GM12878 (cell line): ENCODE results near the gene SLC12A3. TPM values are rescaled to one million over a fixed set of nuclear protein-coding genes. Genes with fewer than 3 reads are reported as not detected.

Experiments used
- ATAC-seq: fragments of 200-7000 bp; cut with Tn5 transposase; 3 replicates; pipeline ENCODE4 v1.9.1; 2020; ENCODE audit warnings: mild to moderate bottlenecking, moderate library complexity
- BruUV-seq: library from RNA; stranded (reverse); fragments of 400-500 nt; replicated peaks from 2 replicates; lab custom pipeline; 2021; lab: Mats Ljungman, UMichigan
- CTCF ChIA-PET: fragments of 300-600 bp; sonication (Branson Sonifier 250); formaldehyde crosslinking; extraction: SDS; loops from one replicate; lab custom pipeline; 2021; ENCODE audit warnings: inconsistent platforms; lab: Yijun Ruan, JAX
- POLR2A ChIA-PET: fragments of 350-600 bp; formaldehyde crosslinking; extraction: SDS; loops from one replicate; lab custom pipeline; 2021; ENCODE audit warnings: inconsistent platforms; lab: Charles Lee
- RAD21 ChIA-PET: fragments of 300-600 bp; sonication (Branson Sonifier 250); formaldehyde crosslinking; loops from one replicate; lab custom pipeline; 2023; ENCODE audit warnings: antibody characterized with exemption; ENCODE audit not compliant: unreplicated experiment; lab: Charles Lee
- SMC1A ChIA-PET: fragments of 300-600 bp; sonication (Branson Sonifier 250); formaldehyde crosslinking; loops from one replicate; lab custom pipeline; 2023; ENCODE audit not compliant: unreplicated experiment, uncharacterized antibody; lab: Charles Lee
- DNase-seq: peaks from one replicate; pipeline ENCODE4 v3.0.0-alpha.2; 2011; ENCODE audit warnings: low read depth, low spot score
- FAIRE-seq: peaks from 3 replicates; lab custom pipeline; 2011; peaks lifted over from hg19 to GRCh38; lab: Jason Lieb, UNC
- H2AFZ ChIP-seq: 2 replicates; pipeline ENCODE4 v1.6.0; 2011; ENCODE audit warnings: low read depth, low read length, control low read depth; ENCODE audit not compliant: control insufficient read depth
- H3K27ac ChIP-seq: 2 replicates; pipeline ENCODE4 v1.5.1; 2011; ENCODE audit warnings: control low read depth; ENCODE audit not compliant: control insufficient read depth, insufficient read depth
- H3K27me3 ChIP-seq, 2 experiments: replicated peaks in 1 of 2; 2 replicates each; pipeline versions ENCODE4 v1.6.0 to v1.6.1; 2011; ENCODE audit warnings: low read length in 1 of 2; ENCODE audit not compliant: control insufficient read depth in 2 of 2, insufficient read depth in 2 of 2
- H3K36me3 ChIP-seq, 2 experiments: 2 replicates each; pipeline ENCODE4 v1.5.1; 2011; ENCODE audit warnings: low read length in 1 of 2; ENCODE audit not compliant: control insufficient read depth in 2 of 2, insufficient read depth in 2 of 2
- H3K4me1 ChIP-seq: 2 replicates; pipeline ENCODE4 v1.6.1; 2011; ENCODE audit warnings: mild to moderate bottlenecking, low read length, moderate library complexity, mixed read lengths; ENCODE audit not compliant: control insufficient read depth, insufficient read depth
- H3K4me2 ChIP-seq: 2 replicates; pipeline ENCODE4 v1.6.0; 2011; ENCODE audit warnings: control low read depth; ENCODE audit not compliant: control insufficient read depth, insufficient read depth
- H3K4me3 ChIP-seq: fragments of 200-600 bp; sonication (generic); 2 replicates; pipeline ENCODE4 v1.5.1; 2016
- H3K79me2 ChIP-seq: 2 replicates; pipeline ENCODE4 v1.6.0; 2011; ENCODE audit warnings: low read length; ENCODE audit not compliant: control insufficient read depth, insufficient read depth
- H3K9ac ChIP-seq: 2 replicates; pipeline ENCODE4 v1.8.0; 2011; ENCODE audit warnings: low read length, control low read depth, mixed read lengths; ENCODE audit not compliant: control insufficient read depth, insufficient read depth
- H3K9me3 ChIP-seq: replicated peaks from 3 replicates; pipeline ENCODE4 v1.5.1; 2011; ENCODE audit warnings: mild to moderate bottlenecking, low read length; ENCODE audit not compliant: control insufficient read depth, insufficient read depth
- H4K20me1 ChIP-seq: 2 replicates; pipeline ENCODE4 v1.6.0; 2011; ENCODE audit not compliant: control insufficient read depth, insufficient read depth
- EED ChIP-seq: sonication (generic); IDR thresholded peaks from 2 replicates; pipeline ENCODE4 v1.6.1; 2016; ENCODE audit warnings: antibody characterized with exemption, low read depth
- GABPA ChIP-seq: IDR thresholded peaks from 2 replicates; pipeline ENCODE4 v1.6.1; 2014; ENCODE audit warnings: antibody characterized with exemption, low read depth, mild to moderate bottlenecking, inconsistent platforms
- IKZF1 ChIP-seq: fragments of 450-650 bp; conservative IDR thresholded peaks from 2 replicates; pipeline ENCODE4 v1.6.1; 2017; ENCODE audit warnings: antibody characterized with exemption, mild to moderate bottlenecking
- IKZF2 ChIP-seq, 2 experiments: fragments of 450-650 bp; IDR thresholded peaks; 2 replicates each; pipeline ENCODE4 v1.6.1; 2017; ENCODE audit warnings: mild to moderate bottlenecking in 2 of 2, moderate library complexity in 2 of 2
- JUNB ChIP-seq: IDR thresholded peaks from 2 replicates; pipeline ENCODE4 v1.6.1; 2016; ENCODE audit warnings: antibody characterized with exemption, mild to moderate bottlenecking
- MTA3 ChIP-seq: IDR thresholded peaks from 2 replicates; pipeline ENCODE4 v1.6.1; 2012; ENCODE audit warnings: low read length, inconsistent platforms, borderline replicate concordance
- MYB ChIP-seq: fragments of 150-350 bp; IDR thresholded peaks from 2 replicates; pipeline ENCODE4 v1.6.1; 2014; ENCODE audit warnings: mild to moderate bottlenecking, low read depth, low read length, borderline replicate concordance
- NFIC ChIP-seq: IDR thresholded peaks from 2 replicates; pipeline ENCODE4 v1.6.1; 2012; ENCODE audit warnings: low read depth, mild to moderate bottlenecking, inconsistent platforms, low read length, moderate library complexity
- STAT1 ChIP-seq: fragments of 450-650 bp; conservative IDR thresholded peaks from 2 replicates; pipeline ENCODE4 v1.6.1; 2014; ENCODE audit warnings: antibody characterized with exemption, mild to moderate bottlenecking
- TBL1XR1 ChIP-seq: IDR thresholded peaks from 2 replicates; pipeline ENCODE4 v1.6.1; 2012; ENCODE audit warnings: low read depth, low read length, improper control_type of control experiment
- WGBS: methylation state at CpG from one replicate; pipeline ENCODE4 v1.1.6; 2016; ENCODE audit warnings: low lambda C conversion rate; ENCODE audit not compliant: insufficient replicate concordance, insufficient coverage; ENCODE audit errors: missing lambda C conversion rate; 5-methylcytosine and 5-hydroxymethylcytosine counted together
- in situ Hi-C: fragments of 300-500 bp; cut with MboI; formaldehyde crosslinking; loops from 9 replicates; pipeline ENCODE4 v1.14.3; 2018; ENCODE audit warnings: mixed read lengths
- intact Hi-C: fragments of 100-400 bp; cut with micrococcal nuclease; formaldehyde crosslinking; loops from one replicate; pipeline ENCODE4 v1.14.2; 2022; ENCODE audit not compliant: unreplicated experiment
- polyA plus RNA-seq, 11 experiments: library from polyadenylated mRNA; depleted of rRNA in 4 of 11; unstranded in 6 of 11; stranded (reverse) in 5 of 11; fragments of >200 nt; fragmentation: Nextera tagmentation in 4 of 11; fragmentation: Illumina TruSeq in 1 of 11; extraction: Ambion mirVana in 4 of 11; extraction: Trizol in 1 of 11; gene quantifications; 1 replicate in 1 of 11; 2 replicates in 10 of 11; pipeline versions ENCODE4 v1.2.1 to v1.2.3, GENCODE V29; 2011 to 2016; ENCODE audit warnings: inconsistent platforms in 2 of 11, missing spikeins in 2 of 11, low read depth in 1 of 11
- total RNA-seq, 4 experiments: library from RNA; depleted of rRNA in 3 of 4; stranded (reverse); fragments of >200 nt in 3 of 4; fragmentation: Illumina TruSeq in 1 of 4; extraction: Trizol in 1 of 4; gene quantifications; 2 replicates each; pipeline versions ENCODE4 v1.2.1 to v1.2.3, GENCODE V29; 2013 to 2021
- TF ChIP-seq, protein P1 (sequence below): fragments of 450-650 bp; IDR thresholded peaks from 2 replicates; pipeline ENCODE4 v1.6.1; 2016; ENCODE audit warnings: mild to moderate bottlenecking, moderate library complexity, borderline replicate concordance
- TF ChIP-seq, protein P2 (sequence below): fragments of 450-650 bp; IDR thresholded peaks from 2 replicates; pipeline ENCODE4 v1.6.1; 2016; ENCODE audit warnings: mild to moderate bottlenecking
- TF ChIP-seq, protein P3 (sequence below): fragments of 450-650 bp; IDR thresholded peaks from 2 replicates; pipeline ENCODE4 v1.6.1; 2018; ENCODE audit warnings: borderline replicate concordance, mild to moderate bottlenecking; ENCODE audit not compliant: partially characterized antibody
- TF ChIP-seq, protein P4 (sequence below): fragments of 450-650 bp; IDR thresholded peaks from 2 replicates; pipeline ENCODE4 v1.6.1; 2017; ENCODE audit warnings: mild to moderate bottlenecking

SLC12A3 gene
- total and polyA plus RNA-seq, 10 of the 15 experiments (the other 5 are each of a cell fraction or from before 2014, with no cell fraction given): 0.05 to 6.3 (median 3.1) TPM

DNA sequence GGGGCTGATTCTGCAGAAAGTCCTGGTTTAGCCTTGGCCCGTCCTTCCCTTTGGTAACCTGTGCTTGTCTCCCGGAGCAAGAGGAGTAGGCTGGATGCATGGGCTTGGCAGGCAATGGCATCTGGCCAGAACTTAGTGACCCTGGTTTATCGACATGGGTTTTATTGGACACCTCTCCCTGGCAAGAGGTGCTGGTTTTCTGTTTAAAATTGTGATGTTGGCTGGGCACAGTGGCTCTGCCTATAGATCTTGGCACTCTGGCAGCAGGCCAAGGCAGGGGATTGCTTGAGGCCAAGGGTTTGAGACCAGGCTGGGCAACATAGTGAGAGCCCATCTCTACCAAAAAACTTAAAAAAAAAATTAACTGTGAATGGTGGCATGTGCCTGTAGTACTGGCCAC is 31.2 kb downstream of the SLC12A3 start:
- TF ChIP-seq STAT1 (no peak), JUNB (no peak), TBL1XR1 (no peak), IKZF2 (IDR thresholded peaks at IDR 0.05) (no peak), GABPA (no peak), MTA3 (no peak), NFIC (no peak), EED (no peak), IKZF1 (no peak), MYB (no peak)
- TF ChIP-seq, protein P1, sequence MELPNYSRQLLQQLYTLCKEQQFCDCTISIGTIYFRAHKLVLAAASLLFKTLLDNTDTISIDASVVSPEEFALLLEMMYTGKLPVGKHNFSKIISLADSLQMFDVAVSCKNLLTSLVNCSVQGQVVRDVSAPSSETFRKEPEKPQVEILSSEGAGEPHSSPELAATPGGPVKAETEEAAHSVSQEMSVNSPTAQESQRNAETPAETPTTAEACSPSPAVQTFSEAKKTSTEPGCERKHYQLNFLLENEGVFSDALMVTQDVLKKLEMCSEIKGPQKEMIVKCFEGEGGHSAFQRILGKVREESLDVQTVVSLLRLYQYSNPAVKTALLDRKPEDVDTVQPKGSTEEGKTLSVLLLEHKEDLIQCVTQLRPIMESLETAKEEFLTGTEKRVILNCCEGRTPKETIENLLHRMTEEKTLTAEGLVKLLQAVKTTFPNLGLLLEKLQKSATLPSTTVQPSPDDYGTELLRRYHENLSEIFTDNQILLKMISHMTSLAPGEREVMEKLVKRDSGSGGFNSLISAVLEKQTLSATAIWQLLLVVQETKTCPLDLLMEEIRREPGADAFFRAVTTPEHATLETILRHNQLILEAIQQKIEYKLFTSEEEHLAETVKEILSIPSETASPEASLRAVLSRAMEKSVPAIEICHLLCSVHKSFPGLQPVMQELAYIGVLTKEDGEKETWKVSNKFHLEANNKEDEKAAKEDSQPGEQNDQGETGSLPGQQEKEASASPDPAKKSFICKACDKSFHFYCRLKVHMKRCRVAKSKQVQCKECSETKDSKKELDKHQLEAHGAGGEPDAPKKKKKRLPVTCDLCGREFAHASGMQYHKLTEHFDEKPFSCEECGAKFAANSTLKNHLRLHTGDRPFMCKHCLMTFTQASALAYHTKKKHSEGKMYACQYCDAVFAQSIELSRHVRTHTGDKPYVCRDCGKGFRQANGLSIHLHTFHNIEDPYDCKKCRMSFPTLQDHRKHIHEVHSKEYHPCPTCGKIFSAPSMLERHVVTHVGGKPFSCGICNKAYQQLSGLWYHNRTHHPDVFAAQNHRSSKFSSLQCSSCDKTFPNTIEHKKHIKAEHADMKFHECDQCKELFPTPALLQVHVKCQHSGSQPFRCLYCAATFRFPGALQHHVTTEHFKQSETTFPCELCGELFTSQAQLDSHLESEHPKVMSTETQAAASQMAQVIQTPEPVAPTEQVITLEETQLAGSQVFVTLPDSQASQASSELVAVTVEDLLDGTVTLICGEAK: no peak
- TF ChIP-seq, protein P2, sequence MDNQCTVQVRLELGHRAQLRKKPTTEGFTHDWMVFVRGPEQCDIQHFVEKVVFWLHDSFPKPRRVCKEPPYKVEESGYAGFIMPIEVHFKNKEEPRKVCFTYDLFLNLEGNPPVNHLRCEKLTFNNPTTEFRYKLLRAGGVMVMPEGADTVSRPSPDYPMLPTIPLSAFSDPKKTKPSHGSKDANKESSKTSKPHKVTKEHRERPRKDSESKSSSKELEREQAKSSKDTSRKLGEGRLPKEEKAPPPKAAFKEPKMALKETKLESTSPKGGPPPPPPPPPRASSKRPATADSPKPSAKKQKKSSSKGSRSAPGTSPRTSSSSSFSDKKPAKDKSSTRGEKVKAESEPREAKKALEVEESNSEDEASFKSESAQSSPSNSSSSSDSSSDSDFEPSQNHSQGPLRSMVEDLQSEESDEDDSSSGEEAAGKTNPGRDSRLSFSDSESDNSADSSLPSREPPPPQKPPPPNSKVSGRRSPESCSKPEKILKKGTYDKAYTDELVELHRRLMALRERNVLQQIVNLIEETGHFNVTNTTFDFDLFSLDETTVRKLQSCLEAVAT: no peak
- TF ChIP-seq, protein P3, sequence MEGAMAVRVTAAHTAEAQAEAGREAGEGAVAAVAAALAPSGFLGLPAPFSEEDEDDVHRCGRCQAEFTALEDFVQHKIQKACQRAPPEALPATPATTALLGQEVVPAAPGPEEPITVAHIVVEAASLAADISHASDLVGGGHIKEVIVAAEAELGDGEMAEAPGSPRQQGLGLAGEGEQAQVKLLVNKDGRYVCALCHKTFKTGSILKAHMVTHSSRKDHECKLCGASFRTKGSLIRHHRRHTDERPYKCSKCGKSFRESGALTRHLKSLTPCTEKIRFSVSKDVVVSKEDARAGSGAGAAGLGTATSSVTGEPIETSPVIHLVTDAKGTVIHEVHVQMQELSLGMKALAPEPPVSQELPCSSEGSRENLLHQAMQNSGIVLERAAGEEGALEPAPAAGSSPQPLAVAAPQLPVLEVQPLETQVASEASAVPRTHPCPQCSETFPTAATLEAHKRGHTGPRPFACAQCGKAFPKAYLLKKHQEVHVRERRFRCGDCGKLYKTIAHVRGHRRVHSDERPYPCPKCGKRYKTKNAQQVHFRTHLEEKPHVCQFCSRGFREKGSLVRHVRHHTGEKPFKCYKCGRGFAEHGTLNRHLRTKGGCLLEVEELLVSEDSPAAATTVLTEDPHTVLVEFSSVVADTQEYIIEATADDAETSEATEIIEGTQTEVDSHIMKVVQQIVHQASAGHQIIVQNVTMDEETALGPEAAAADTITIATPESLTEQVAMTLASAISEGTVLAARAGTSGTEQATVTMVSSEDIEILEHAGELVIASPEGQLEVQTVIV: no peak
- TF ChIP-seq, protein P4, sequence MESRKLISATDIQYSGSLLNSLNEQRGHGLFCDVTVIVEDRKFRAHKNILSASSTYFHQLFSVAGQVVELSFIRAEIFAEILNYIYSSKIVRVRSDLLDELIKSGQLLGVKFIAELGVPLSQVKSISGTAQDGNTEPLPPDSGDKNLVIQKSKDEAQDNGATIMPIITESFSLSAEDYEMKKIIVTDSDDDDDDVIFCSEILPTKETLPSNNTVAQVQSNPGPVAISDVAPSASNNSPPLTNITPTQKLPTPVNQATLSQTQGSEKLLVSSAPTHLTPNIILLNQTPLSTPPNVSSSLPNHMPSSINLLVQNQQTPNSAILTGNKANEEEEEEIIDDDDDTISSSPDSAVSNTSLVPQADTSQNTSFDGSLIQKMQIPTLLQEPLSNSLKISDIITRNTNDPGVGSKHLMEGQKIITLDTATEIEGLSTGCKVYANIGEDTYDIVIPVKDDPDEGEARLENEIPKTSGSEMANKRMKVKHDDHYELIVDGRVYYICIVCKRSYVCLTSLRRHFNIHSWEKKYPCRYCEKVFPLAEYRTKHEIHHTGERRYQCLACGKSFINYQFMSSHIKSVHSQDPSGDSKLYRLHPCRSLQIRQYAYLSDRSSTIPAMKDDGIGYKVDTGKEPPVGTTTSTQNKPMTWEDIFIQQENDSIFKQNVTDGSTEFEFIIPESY: no peak
- in situ Hi-C loops: no loop called here
- RAD21 ChIA-PET: no interaction called here
- Histone ChIP-seq H3K4me2 (no peak overlapping the region), H3K79me2 (no peaks in the 10 kb centered on the region), H3K36me3 (no peaks in the 10 kb centered on the region), H3K4me1 (peaks cover 13% of the 10 kb centered on the region), H3K9me3 (no peaks in the 10 kb centered on the region), H2AFZ (no peak overlapping the region), H3K9ac (no peak overlapping the region), H3K4me3 (no peak overlapping the region), H3K27ac (no peak overlapping the region), H3K27me3 (peaks cover 0 to 5% of the 10 kb centered on the region in 2 experiments; a peak in 2 of 4 replicates), H4K20me1 (no peaks in the 10 kb centered on the region)
- POLR2A ChIA-PET: no interaction called here
- 37% methylated on average over 3 of the region's 3 CpGs for WGBS
- intact Hi-C loops: no loop called here
- DNase-seq (no peak), FAIRE-seq (no peak), ATAC-seq (no peak)
- no TSS peak for BruUV-seq
- CTCF ChIA-PET: no interaction called here
- SMC1A ChIA-PET: interaction anchor here (0.8 kb wide), 1 partner anchor 27 kb away, joined by 3 read pairs; no protein-coding TSS in a partner anchor
